ENCODE measurements around the gene UBASH3A. TPM values are rescaled to one million over a fixed set of nuclear protein-coding genes. Genes with fewer than 3 reads are reported as not detected.
A peak's percentile ranks its signal among the peaks of the same experiment; 100 is the strongest.
"Not testable (repeated sequence)": the region's sequence is repeated elsewhere in the genome, so short reads cannot be mapped to it uniquely, and the experiment has no call there.

UBASH3A gene
- total RNA-seq, 1 experiment from 2014 or later: not detected

GRCh38 chr21:42465803-42466127 lies 62.1 kb downstream of the UBASH3A start:
- DNase-seq (ENCODE audit: low read depth): no peak

DNA sequence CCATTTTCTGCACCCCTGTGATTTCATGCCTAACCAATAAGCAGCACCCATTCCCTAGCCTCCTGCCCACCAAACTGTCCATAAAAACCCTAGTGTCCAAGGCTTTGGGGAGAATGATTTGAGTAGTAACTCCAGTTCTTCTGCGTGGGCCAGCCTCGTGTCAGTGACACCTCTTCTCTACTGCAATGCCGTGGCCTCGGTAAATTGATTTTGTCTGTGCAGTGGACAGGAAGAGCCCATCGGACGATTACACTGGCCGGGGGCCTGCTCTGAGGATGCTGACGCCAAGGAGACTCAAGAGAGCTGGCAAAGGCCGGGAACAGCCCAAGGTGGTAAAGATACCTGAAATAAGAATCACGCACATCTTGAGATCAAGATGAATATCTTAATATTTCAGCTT lies 63.0 kb downstream of the UBASH3A start:
- no peak for DNase-seq (ENCODE audit: low read depth)

- DNase-seq (ENCODE audit: low read depth): peak; percentile 56
Measured at GRCh38 chr21:42467140-42467983, 63.7 kb downstream of the UBASH3A start.

DNA sequence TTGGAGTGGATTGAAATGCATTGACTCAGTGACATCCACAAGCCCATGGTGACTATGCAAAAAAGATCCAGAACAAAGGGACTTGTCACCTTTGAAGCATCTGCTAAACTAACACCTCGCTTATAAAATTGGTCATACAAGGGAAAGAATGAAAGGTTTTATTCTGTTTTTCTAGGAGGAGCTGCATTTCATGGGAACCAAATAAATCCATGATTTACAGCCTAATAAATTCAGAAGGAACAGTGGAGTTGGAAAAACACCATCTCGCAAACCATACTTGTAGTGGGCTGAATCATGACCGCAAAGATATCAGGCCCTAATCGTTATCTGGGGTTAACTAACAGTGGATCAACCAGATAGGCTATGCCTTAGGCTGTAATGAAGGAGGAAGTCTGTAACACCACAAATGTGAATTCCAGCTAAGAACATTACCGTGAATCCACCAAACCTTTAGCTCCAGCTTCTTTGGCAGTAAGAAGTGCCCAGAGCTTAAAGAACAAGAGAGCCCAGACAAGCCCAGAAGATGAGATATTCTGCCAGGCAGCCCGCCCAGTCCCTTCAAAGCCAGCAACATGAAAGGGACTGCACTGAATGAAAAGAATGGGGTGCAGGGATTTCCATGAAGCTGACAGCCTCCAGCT lies 64.9 kb downstream of the UBASH3A start:
- DNase-seq (ENCODE audit: low read depth): no peak

- DNase-seq (ENCODE audit: low read depth): no peak
Measured at GRCh38 chr21:42469272-42469671, 65.6 kb downstream of the UBASH3A start.

DNA sequence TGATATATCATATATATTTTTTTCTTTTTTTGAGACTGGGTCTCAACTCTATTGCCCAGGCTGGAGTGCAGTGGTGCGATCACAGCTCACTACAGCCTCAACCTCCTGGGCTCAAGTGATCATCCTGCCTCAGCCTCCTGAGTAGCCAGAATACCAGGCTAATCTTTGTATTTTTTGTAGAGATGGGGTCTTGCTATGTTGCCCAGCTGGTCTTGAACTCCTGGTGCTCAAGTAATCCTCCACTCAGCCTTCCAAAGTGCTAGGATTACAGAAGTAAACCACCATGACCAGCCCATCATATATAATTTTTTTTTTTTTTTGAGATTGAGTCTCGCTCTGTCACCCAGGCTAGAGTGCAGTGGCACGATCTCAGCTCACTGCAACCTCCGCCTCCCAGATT lies 66.0 kb downstream of the UBASH3A start:
- not testable (repeated sequence) for DNase-seq (ENCODE audit: low read depth)

DNA sequence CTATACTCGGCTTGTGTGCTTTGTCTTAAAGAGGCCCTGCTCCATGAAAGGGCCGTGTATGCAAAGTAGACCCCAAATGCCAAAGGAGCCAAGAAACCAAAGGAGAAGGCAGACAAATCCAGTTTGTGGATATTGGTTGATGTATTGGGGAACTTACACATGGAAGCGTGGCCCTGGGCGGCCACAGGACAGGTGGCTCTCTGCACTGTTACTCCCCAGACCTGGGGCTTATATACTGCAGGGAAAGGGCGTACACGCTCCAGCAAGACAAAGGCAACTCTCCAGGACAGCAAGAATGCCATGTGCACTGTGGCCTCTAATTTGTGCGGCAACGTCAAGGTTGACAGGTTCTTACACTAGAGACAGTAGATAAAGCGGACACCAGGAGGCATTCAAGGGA lies 67.5 kb downstream of the UBASH3A start:
- DNase-seq (ENCODE audit: low read depth): no peak

DNA sequence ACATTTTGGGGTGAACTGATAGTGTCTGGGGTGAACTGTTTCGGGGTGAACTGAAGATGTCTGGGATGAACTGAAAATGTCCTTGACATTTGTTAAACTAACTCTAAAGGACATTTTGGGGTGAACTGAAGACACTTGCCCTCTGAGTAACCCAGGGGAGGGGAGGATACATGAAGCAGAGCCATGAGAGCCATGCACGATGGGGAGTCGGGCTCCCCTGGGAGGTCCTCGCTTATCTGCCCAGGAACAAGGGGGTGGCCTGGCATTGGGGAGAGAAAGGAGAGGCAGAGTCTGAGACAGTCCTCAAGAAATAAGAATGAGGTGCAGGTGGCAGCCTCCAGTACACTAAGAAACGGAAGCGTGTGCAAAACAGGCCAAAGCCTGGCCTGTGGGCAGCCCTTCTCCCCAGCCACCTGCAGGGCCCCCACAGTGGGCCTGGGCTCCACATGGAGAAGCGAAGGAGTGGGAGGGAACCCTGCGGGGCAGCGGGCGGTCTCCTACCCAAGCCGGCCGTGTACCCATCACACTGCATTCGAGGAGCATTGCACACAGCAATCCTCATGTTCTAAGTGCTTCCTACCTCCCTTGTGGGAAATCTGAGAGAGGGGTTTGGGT lies 68.1 kb downstream of the UBASH3A start:
- no peak for DNase-seq (ENCODE audit: low read depth)

- no peak for DNase-seq (ENCODE audit: low read depth)
Measured at GRCh38 chr21:42472521-42472920, 68.8 kb downstream of the UBASH3A start.

GRCh38 chr21:42473498-42474042 lies 69.9 kb downstream of the UBASH3A start:
- no peak for DNase-seq (ENCODE audit: low read depth)

DNA sequence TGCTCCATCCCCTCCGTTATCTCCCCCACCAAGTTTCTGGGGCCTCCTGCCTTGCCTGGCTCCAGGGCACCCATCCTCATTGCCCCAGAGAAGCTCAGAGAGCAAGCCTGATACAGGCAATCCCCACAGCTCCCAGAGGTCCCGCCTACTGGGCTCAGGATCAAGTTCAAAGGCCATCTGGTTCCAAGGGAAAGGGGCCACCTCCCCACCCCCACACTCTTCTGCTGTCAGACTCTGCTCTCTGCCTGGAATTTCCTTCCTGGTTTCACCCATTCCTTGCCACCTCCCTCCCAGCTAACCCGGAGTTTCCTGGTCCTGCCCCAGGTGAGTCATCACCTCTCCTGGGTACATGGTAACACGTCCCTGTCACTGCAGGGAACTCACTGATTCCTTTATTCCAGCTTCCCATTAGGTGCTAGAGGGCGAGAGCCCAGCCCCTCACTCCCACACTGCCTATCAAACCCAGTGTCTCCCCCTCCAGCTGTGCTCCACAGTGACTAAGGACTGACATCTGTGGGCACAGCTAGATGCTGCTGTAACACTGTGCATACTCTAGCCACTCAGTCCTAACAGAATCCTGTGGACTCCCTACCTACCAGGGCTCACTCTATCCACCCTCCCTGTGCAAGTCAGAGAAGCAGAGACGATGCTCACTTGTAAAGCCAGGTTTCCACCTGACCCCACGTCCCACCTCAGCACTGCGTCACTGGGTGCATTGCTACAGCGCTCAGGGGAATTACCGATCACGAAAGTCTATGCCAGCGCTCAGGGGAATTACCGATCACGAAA lies 70.5 kb downstream of the UBASH3A start:
- DNase-seq (ENCODE audit: low read depth): peak; percentile 71

DNA sequence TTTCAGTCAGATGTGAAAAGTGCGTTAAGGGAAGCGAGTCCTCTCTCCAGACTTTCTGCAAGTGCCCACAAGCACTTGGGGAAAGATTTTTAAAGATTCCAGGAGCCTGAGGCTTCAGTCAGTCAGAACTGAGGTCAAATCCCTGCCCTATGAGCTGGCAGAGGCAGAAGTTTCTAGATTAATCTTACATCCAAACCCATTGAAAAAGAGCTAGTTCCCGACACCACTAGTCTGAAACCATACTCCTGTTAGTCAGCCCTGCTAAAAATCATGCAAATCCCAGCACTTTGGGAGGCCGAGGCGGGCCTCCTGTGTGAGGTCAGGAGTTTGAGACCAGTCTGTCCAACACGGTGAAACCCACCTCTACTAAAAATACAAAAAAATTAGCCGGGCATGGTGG lies 71.3 kb downstream of the UBASH3A start:
- DNase-seq (ENCODE audit: low read depth): no peak

- no peak for DNase-seq (ENCODE audit: low read depth)
Measured at GRCh38 chr21:42475526-42476387, 72.1 kb downstream of the UBASH3A start.

DNA sequence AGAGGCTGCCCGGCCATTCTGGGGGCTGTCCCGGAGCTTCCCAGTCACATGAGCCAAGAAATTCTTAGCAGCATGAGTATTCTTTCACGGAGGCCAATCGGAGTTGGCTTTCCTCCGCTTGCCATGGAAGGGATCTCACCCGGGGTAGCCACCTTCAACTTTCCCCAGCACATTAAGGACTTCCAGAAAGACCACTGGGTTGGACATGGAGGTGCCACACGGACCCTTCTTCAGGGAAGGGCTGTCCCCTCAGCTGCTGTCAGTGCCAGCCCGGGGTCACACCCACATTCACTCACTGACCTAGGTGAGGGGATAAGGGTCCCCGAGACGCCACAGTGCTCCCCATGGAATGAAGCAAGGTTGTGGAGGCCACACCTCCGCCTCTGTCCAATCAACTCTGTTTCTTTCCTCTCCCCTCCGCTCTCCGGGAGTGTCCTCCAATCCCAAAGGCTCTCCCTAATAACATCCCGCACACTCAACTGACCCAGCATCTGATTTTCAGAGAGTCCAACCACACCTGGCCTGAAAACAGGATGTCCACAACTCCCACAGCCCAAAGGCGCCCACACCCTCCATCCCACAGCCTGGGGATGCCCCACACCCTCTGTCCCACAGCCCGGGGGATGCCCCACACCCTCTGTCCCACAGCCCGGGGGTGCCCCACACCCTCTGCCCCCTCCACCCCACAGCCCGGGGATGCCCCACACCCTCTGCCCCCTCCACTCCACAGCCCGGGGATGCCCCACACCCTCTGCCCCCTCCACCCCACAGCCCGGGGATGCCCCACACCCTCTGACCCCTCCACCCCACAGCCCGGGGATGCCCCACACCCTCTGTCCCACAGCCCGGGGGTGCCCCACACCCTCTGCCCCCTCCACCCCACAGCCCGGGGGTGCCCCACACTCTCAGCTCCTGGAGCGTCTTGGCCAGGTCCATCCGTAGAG lies 73.0 kb downstream of the UBASH3A start:
- no peak for DNase-seq (ENCODE audit: low read depth)

- no peak for DNase-seq (ENCODE audit: low read depth)
Measured at GRCh38 chr21:42478504-42478903, 74.8 kb downstream of the UBASH3A start.

GRCh38 chr21:42479582-42479981 lies 75.9 kb downstream of the UBASH3A start:
- DNase-seq (ENCODE audit: low read depth): no peak

- no peak for DNase-seq (ENCODE audit: low read depth)
Measured at GRCh38 chr21:42480736-42481135, 77.0 kb downstream of the UBASH3A start.

- no peak for DNase-seq (ENCODE audit: low read depth)
Measured at GRCh38 chr21:42481169-42481568, 77.5 kb downstream of the UBASH3A start.

DNA sequence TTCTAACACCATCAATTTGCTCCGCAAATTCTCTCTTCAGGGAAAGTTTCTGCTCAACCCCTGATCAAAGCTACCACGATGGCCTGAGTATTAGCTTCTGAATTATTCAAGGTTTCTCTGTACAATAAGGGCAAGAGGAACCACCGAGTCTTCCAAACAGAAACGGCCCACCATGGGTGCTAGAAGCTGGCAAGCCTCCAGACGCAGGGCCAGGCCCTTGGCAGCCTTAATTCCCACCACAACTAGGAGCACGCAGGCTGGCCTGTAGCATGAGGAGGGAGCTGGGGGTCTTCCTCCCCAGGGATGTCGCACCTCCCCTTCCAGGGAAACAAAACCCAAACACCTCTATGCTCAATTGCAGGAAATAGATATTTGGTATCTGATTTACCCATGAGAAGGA lies 81.3 kb downstream of the UBASH3A start:
- no peak for DNase-seq (ENCODE audit: low read depth)
